H9 (cell line): Measurements from ENCODE around the gene CLCN5. TPM values are rescaled to one million over a fixed set of nuclear protein-coding genes. Genes with fewer than 3 reads are reported as not detected.

ENCODE experiments used
- DNase-seq: peaks from one replicate; pipeline ENCODE4 v3.0.0-alpha.2; 2017
- H2AFZ ChIP-seq: one replicate; pipeline ENCODE4 v1.6.1; 2013; ENCODE audit warnings: mild to moderate bottlenecking, low read length, control low read depth, moderate library complexity
- H2AK5ac ChIP-seq: 2 replicates; pipeline ENCODE4 v1.6.1; 2013; ENCODE audit warnings: low read length, control low read depth, mixed read lengths; ENCODE audit not compliant: insufficient read length
- H2BK120ac ChIP-seq: one replicate; pipeline ENCODE4 v1.6.1; 2013; ENCODE audit warnings: low read depth, mild to moderate bottlenecking, low read length, control low read depth, inconsistent platforms; ENCODE audit not compliant: poor library complexity, severe bottlenecking
- H2BK12ac ChIP-seq: 2 replicates; pipeline ENCODE4 v1.6.1; 2013; ENCODE audit warnings: low read length, control low read depth, mixed read lengths, low read depth; ENCODE audit not compliant: insufficient read length
- H2BK15ac ChIP-seq: 2 replicates; pipeline ENCODE4 v1.6.1; 2013; ENCODE audit warnings: low read depth, low read length, control low read depth
- H2BK20ac ChIP-seq: one replicate; pipeline ENCODE4 v1.6.1; 2013; ENCODE audit warnings: low read depth, mild to moderate bottlenecking, low read length, control low read depth, inconsistent platforms; ENCODE audit not compliant: poor library complexity, severe bottlenecking
- H2BK5ac ChIP-seq: 2 replicates; pipeline ENCODE4 v1.6.1; 2013; ENCODE audit warnings: low read length, control low read depth, mixed read lengths; ENCODE audit not compliant: insufficient read length
- H3K14ac ChIP-seq: 2 replicates; pipeline ENCODE4 v1.6.1; 2013; ENCODE audit warnings: low read length, control low read depth; ENCODE audit not compliant: insufficient read depth
- H3K18ac ChIP-seq: 2 replicates; pipeline ENCODE4 v1.6.1; 2013; ENCODE audit warnings: low read depth, mild to moderate bottlenecking, mixed read lengths, low read length, control low read depth; ENCODE audit not compliant: insufficient read length
- H3K23ac ChIP-seq: 2 replicates; pipeline ENCODE4 v1.6.1; 2013; ENCODE audit warnings: low read length, control low read depth, mixed read lengths, low read depth; ENCODE audit not compliant: insufficient read length
- H3K23me2 ChIP-seq: 2 replicates; pipeline ENCODE4 v1.6.1; 2013; ENCODE audit warnings: low read depth, mild to moderate bottlenecking, mixed read lengths, low read length, control low read depth; ENCODE audit not compliant: insufficient read length, poor library complexity, severe bottlenecking
- H3K27ac ChIP-seq: 2 replicates; pipeline ENCODE4 v1.5.1; 2013; ENCODE audit warnings: low read length, control low read depth, mixed read lengths, low read depth; ENCODE audit not compliant: insufficient read length
- H3K27me3 ChIP-seq: 2 replicates; pipeline ENCODE4 v1.6.1; 2013; ENCODE audit warnings: low read length, control low read depth, inconsistent platforms; ENCODE audit not compliant: insufficient read depth
- H3K4ac ChIP-seq: 2 replicates; pipeline ENCODE4 v1.6.1; 2013; ENCODE audit warnings: low read depth, mild to moderate bottlenecking, control low read depth, inconsistent platforms, low read length, moderate library complexity
- H3K4me1 ChIP-seq: 2 replicates; pipeline ENCODE4 v1.6.1; 2013; ENCODE audit warnings: low read length, control low read depth, inconsistent platforms; ENCODE audit not compliant: insufficient read depth
- H3K4me2 ChIP-seq: 2 replicates; pipeline ENCODE4 v1.6.1; 2013; ENCODE audit warnings: low read length, control low read depth, mixed read lengths; ENCODE audit not compliant: insufficient read length, insufficient read depth
- H3K56ac ChIP-seq: 2 replicates; pipeline ENCODE4 v1.6.1; 2013; ENCODE audit warnings: low read depth, mild to moderate bottlenecking, mixed read lengths, low read length, control low read depth; ENCODE audit not compliant: insufficient read length
- H3K79me1 ChIP-seq: 2 replicates; pipeline ENCODE4 v1.6.1; 2013; ENCODE audit warnings: low read depth, mild to moderate bottlenecking, moderate library complexity, low read length, control low read depth, inconsistent platforms; ENCODE audit not compliant: insufficient read depth, poor library complexity, severe bottlenecking
- H3K79me2 ChIP-seq: 2 replicates; pipeline ENCODE4 v1.6.1; 2013; ENCODE audit warnings: low read length, control low read depth, inconsistent platforms; ENCODE audit not compliant: insufficient read depth
- H3K9ac ChIP-seq: 2 replicates; pipeline ENCODE4 v1.6.1; 2013; ENCODE audit warnings: low read length, control low read depth, mixed read lengths; ENCODE audit not compliant: insufficient read length; ENCODE audit errors: extremely low read depth
- H3K9me3 ChIP-seq: one replicate; pipeline ENCODE4 v1.6.1; 2013; ENCODE audit warnings: low read depth, low read length, inconsistent platforms; ENCODE audit not compliant: control insufficient read depth
- H3T11ph ChIP-seq: one replicate; pipeline ENCODE4 v1.6.1; 2013; ENCODE audit warnings: mild to moderate bottlenecking, low read length, control low read depth, inconsistent platforms
- H4K20me1 ChIP-seq: one replicate; pipeline ENCODE4 v1.6.1; 2013; ENCODE audit not compliant: control insufficient read depth, insufficient read length, insufficient read depth
- H4K5ac ChIP-seq: 2 replicates; pipeline ENCODE4 v1.6.1; 2013; ENCODE audit warnings: low read depth, mild to moderate bottlenecking, mixed read lengths, low read length, control low read depth; ENCODE audit not compliant: insufficient read length
- H4K8ac ChIP-seq: replicated peaks from 2 replicates; pipeline ENCODE4 v1.6.1; 2013; ENCODE audit warnings: low read length, control low read depth, mixed read lengths, low read depth; ENCODE audit not compliant: insufficient read length
- H4K91ac ChIP-seq: 2 replicates; pipeline ENCODE4 v1.6.1; 2013; ENCODE audit warnings: low read depth, mild to moderate bottlenecking, moderate library complexity, mixed read lengths, low read length, control low read depth; ENCODE audit not compliant: insufficient read length
- H3K27ac Mint-ChIP-seq, 3 experiments: 2 replicates in 2 of 3; 3 replicates in 1 of 3; pipeline ENCODE4 v1.8.0; 2020 to 2021; ENCODE audit warnings: mixed read lengths in 3 of 3, mild to moderate bottlenecking in 1 of 3, moderate library complexity in 1 of 3
- H3K27me3 Mint-ChIP-seq: 2 replicates; pipeline ENCODE4 v1.8.0; 2021; ENCODE audit warnings: low read depth, mild to moderate bottlenecking, moderate library complexity, mixed read lengths
- H3K36me3 Mint-ChIP-seq, 3 experiments: 2 replicates in 2 of 3; 3 replicates in 1 of 3; pipeline ENCODE4 v1.8.0; 2020 to 2021; ENCODE audit warnings: low read depth in 3 of 3, mixed read lengths in 3 of 3; ENCODE audit not compliant: insufficient read depth in 1 of 3
- H3K4me1 Mint-ChIP-seq, 2 experiments: 2 replicates each; pipeline ENCODE4 v1.8.0; 2020; ENCODE audit warnings: mixed read lengths in 2 of 2
- H3K4me3 Mint-ChIP-seq, 2 experiments: 2 replicates in 1 of 2; 3 replicates in 1 of 2; pipeline ENCODE4 v1.8.0; 2020 to 2021; ENCODE audit warnings: mild to moderate bottlenecking in 2 of 2, mixed read lengths in 2 of 2, moderate library complexity in 1 of 2
- H3K9me3 Mint-ChIP-seq, 2 experiments: 2 replicates in 1 of 2; 3 replicates in 1 of 2; pipeline ENCODE4 v1.8.0; 2020; ENCODE audit warnings: mild to moderate bottlenecking in 2 of 2, mixed read lengths in 2 of 2, moderate library complexity in 1 of 2
- WGBS: extraction: QIAGEN DNeasy Blood & Tissue Kit; methylation state at CpG from one replicate; pipeline ENCODE4 v1.1.7; 2013; ENCODE audit warnings: missing lambda C conversion rate, low lambda C conversion rate, mixed read lengths; ENCODE audit not compliant: insufficient read length; ENCODE audit errors: extremely low coverage; 5-methylcytosine and 5-hydroxymethylcytosine counted together
- total RNA-seq: library from RNA; stranded (reverse); gene quantifications from 2 replicates; pipeline ENCODE4 v1.2.1, GENCODE V29; 2021
- TF ChIP-seq, protein P1 (sequence below): fragments of 200-600 bp; sonication (generic); conservative IDR thresholded peaks from 3 replicates; pipeline ENCODE4 v1.8.0; 2021; ENCODE audit warnings: antibody characterized with exemption, mild to moderate bottlenecking

The CLCN5 gene
- total RNA-seq, 1 experiment from 2014 or later = 5.9 TPM

- no peaks in the 10 kb centered on the region for H3K4me1 ChIP-seq
- no peaks in the 10 kb centered on the region for H3K79me1 ChIP-seq
- no peak overlapping the region for H3K27ac ChIP-seq
- H3K4me1 Mint-ChIP-seq = peaks cover 0 to 3% of the 10 kb centered on the region in 2 experiments; a peak in 2 of 4 replicates
- no peak overlapping the region for H3K56ac ChIP-seq
- no peak overlapping the region for H4K91ac ChIP-seq
- H3K4me3 Mint-ChIP-seq = no peak overlapping the region
- peaks cover 0 to 9% (median 0%) of the 10 kb centered on the region in 3 experiments; a peak in 3 of 7 replicates for H3K36me3 Mint-ChIP-seq
- no peaks in the 10 kb centered on the region for H3K9me3 ChIP-seq
- H2BK120ac ChIP-seq = no peak overlapping the region
- H3K27me3 Mint-ChIP-seq = no peaks in the 10 kb centered on the region
- no peaks in the 10 kb centered on the region for H3K23me2 ChIP-seq
- no peak overlapping the region for H4K5ac ChIP-seq
- no peak overlapping the region for H3T11ph ChIP-seq
- WGBS = no CpG with 5 or more reads among the region's 4 CpGs
- TF ChIP-seq, protein P1, sequence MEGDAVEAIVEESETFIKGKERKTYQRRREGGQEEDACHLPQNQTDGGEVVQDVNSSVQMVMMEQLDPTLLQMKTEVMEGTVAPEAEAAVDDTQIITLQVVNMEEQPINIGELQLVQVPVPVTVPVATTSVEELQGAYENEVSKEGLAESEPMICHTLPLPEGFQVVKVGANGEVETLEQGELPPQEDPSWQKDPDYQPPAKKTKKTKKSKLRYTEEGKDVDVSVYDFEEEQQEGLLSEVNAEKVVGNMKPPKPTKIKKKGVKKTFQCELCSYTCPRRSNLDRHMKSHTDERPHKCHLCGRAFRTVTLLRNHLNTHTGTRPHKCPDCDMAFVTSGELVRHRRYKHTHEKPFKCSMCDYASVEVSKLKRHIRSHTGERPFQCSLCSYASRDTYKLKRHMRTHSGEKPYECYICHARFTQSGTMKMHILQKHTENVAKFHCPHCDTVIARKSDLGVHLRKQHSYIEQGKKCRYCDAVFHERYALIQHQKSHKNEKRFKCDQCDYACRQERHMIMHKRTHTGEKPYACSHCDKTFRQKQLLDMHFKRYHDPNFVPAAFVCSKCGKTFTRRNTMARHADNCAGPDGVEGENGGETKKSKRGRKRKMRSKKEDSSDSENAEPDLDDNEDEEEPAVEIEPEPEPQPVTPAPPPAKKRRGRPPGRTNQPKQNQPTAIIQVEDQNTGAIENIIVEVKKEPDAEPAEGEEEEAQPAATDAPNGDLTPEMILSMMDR = no peak
- H4K20me1 ChIP-seq = no peaks in the 10 kb centered on the region
- H2BK5ac ChIP-seq = no peak overlapping the region
- no peak overlapping the region for H3K18ac ChIP-seq
- no peak overlapping the region for H3K9ac ChIP-seq
- no peak overlapping the region for H3K4me2 ChIP-seq
- H3K27ac Mint-ChIP-seq = no peak overlapping the region
- H3K4ac ChIP-seq = no peak overlapping the region
- H2AK5ac ChIP-seq = no peak overlapping the region
- no peak overlapping the region for H3K14ac ChIP-seq
- H2BK15ac ChIP-seq = no peak overlapping the region
- H3K23ac ChIP-seq = no peak overlapping the region
- H2BK12ac ChIP-seq = no peak overlapping the region
- no peak overlapping the region for H2AFZ ChIP-seq
- DNase-seq = no peak
- no peak overlapping the region for H4K8ac ChIP-seq
- H3K9me3 Mint-ChIP-seq = peaks cover 62 to 64% of the 10 kb centered on the region in 2 experiments
- no peaks in the 10 kb centered on the region for H3K27me3 ChIP-seq
- H3K79me2 ChIP-seq = no peaks in the 10 kb centered on the region
- H2BK20ac ChIP-seq = no peak overlapping the region
Observed at GRCh38 chrX:50097071-50097470, 174.7 kb downstream of the CLCN5 start.
